Mammary epithelial cell (primary cell): Measurements from ENCODE around the gene TMEM219.

ENCODE experiments used
- EZH2 ChIP-seq: IDR thresholded peaks from 2 replicates; pipeline ENCODE4 v1.6.1; 2012; ENCODE audit warnings: low read length, inconsistent platforms, borderline replicate concordance
- TF ChIP-seq, protein P1 (sequence below), 2 donors: IDR thresholded peaks in 1 of 2; conservative IDR thresholded peaks in 1 of 2; 2 replicates each; pipeline ENCODE4 v1.5.1; 2011 to 2012; ENCODE audit warnings: inconsistent platforms in 2 of 2, low read length in 2 of 2, mild to moderate bottlenecking in 2 of 2, control low read depth in 1 of 2, low read depth in 1 of 2; ENCODE audit not compliant: insufficient read depth in 1 of 2; ENCODE audit errors: extremely low read depth in 1 of 2

DNA sequence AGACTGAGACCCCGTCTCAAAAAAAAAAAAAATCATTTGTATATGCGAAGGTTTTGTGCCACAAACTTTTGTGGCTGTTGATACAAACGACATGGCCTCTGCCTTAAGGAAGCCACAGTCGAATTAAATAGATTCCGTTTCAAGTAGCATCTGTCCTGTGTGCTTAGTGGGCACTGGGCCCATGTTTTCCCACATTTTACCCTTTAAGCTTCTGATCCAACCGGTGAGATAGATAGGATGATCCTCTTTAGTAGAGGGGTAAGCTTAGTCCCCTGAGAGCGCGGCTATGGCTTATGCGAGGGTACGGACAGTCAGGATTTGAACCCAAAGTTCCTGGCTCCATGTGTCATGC lies 776 bp upstream of the TMEM219 start:
- TF ChIP-seq, protein P1, sequence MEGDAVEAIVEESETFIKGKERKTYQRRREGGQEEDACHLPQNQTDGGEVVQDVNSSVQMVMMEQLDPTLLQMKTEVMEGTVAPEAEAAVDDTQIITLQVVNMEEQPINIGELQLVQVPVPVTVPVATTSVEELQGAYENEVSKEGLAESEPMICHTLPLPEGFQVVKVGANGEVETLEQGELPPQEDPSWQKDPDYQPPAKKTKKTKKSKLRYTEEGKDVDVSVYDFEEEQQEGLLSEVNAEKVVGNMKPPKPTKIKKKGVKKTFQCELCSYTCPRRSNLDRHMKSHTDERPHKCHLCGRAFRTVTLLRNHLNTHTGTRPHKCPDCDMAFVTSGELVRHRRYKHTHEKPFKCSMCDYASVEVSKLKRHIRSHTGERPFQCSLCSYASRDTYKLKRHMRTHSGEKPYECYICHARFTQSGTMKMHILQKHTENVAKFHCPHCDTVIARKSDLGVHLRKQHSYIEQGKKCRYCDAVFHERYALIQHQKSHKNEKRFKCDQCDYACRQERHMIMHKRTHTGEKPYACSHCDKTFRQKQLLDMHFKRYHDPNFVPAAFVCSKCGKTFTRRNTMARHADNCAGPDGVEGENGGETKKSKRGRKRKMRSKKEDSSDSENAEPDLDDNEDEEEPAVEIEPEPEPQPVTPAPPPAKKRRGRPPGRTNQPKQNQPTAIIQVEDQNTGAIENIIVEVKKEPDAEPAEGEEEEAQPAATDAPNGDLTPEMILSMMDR (conservative IDR thresholded peaks at IDR 0.05 in 1 of 2, IDR thresholded peaks at IDR 0.05 in 1 of 2; ENCODE audit: extremely low read depth in 1 of 2, insufficient read depth in 1 of 2, low read depth in 1 of 2, low read length in 2 of 2), result no peak
- no peak for TF ChIP-seq EZH2
